Measurements from ENCODE around the gene GRIA4. TPM values are rescaled to one million over a fixed set of nuclear protein-coding genes. Genes with fewer than 3 reads are reported as not detected.
A peak's percentile ranks its signal among the peaks of the same experiment; 100 is the strongest.

Gene GRIA4
- polyA plus RNA-seq, 1 donor = 10.7 TPM

DNA sequence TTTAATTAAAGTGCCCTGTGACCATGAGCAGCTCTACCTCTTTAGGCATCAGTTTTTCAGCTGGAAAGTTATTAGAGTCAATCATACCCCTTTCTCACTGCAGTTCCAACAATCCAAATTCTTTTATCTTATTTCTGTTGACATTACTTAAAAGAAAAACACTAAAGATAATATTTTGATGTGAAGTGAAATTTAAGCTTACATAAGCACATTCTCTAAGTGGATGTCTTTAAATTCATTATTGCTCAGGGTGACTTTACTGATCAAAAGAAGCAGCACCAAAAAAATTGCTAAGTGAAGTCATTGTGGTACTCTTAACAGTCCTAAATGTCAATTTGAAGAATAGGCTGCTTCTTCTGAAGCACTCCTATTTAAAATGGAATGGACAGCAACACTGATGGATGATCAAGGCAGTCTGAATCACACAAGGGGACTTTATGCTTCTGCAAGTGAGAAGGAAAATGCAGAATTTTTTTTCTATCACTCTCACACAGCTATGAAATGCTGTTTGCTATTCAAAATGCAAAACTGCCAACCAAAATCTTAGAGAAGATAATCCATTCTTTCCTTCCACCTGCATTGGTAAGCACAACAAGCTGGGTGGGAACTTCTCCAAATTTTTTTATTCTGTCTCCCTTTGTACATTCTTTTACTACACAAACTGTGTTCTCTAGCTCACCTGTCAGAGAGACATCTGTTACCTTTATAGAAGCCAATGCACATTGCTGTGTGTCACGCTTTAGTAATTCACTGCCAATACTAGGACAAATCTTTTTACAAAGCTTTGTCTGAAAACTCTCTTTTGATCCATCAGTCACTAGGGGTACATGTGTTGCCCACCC, 179.9 kb downstream of the GRIA4 start:
- DNase-seq (ENCODE audit: low read depth) = no peak

- no peak for DNase-seq (ENCODE audit: low read depth)
These were observed 181.0 kb downstream of the GRIA4 start for GRCh38 chr11:105790840-105791239.

DNA sequence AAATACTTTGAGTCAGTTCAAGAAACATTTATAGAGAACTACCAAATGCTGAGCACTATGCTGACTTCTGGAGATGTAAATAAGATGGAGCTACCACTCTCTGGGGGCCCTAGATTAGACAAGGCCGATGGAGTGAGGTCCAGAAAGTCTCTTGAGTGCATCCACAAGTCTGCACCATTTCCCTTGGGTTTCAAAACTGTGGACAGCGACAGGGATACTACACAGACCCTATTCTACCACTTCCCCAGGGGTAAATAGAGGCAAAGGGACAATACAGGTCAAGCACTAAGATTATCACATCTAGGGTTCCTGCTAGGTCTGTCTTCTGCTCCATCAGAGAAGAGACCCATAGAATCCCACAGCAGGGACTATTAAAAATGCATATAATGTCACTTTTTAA, 183.2 kb downstream of the GRIA4 start:
- no peak for DNase-seq (ENCODE audit: low read depth)

DNA sequence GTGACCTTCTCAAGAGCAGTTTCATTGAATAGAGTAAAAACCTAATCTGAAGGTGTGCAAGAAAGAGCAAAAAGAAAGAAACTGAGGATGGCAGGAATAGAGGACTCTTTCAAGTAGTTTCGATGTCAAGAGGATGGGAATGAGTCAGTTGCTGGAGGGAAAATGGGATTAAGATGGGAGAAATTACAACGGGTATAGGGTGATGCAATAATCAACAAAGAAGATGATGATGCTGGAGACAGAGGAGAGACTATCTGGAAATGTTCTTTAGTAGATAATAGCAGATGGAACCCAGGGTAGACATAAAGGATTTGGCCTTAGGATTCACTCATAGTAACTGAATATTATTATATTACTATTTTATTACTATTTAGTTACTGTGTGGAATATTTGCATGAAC, 189.4 kb downstream of the GRIA4 start:
- DNase-seq (ENCODE audit: low read depth) = no peak

DNA sequence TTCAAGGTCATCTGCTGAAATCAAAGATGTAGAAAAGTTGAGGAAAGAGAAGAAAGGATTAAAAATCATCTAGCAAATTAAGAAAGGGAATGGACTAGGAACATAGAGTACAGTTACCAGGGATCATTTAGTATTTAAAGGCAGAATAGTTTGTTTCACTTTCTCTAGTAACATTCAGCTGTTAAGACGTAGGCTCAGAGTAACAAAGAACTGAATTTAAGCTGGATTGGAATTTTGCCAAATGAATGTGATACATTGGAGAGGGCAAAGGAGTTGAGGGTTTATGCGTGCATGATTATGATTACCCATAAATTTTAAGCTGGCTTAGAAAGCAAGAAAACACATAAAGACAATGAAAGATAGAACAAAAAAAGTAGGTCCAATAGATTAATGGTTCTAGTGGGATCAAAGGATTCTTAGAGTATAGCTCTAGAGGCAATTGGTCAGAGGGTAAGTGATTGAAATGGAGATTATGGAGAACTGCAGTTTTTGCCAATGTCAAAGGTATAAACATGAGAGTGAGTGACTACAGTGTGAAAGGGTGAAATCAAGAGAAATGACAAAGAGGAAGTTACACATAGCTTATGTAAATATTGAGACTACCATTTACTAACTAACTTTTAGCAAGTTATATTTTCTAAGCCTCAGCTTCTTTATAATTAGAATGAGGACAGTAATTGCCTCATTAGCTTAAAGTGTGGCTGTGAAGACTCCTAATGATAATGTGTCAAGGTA, 190.0 kb downstream of the GRIA4 start:
- no peak for DNase-seq (ENCODE audit: low read depth)

GRCh38 chr11:105802390-105802789, 192.5 kb downstream of the GRIA4 start:
- no peak for DNase-seq (ENCODE audit: low read depth)

DNA sequence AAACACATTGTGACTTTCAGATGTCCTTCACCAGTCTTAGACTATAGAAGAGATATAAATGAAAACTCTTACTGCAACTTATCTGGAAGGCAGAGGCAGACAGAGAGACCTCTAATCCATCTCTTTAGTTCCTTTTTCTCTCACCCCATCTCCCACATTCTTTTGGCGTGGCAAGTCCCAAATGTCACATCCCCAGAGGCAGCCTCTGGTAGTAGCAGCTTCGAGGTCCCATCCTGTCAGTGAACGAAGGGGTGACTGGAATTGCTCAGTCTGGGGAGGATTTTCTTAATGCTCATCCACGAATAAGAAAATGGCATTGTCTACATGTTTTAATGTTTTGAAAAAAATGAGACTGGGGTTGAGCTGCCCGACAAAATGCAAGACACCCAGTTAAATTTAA, 201.4 kb downstream of the GRIA4 start:
- DNase-seq (ENCODE audit: low read depth) = no peak

DNA sequence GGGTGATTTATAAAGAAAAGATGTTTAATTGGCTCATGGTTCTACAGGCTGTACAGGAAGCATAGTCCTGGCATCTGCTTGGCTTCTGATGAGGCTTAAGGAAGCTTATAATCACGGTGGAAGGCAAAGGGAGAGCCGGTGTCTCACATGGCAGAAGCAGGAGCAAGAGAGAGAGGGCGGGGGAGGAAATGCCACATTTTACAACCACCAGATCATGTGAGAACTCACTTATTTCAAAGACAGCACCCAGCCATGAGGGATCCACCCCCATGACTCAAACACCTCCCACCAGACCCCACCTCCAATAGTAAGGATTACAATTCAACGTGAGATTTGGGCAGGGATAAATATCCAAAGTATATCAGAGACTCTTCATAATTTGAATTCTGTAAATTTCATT, 211.5 kb downstream of the GRIA4 start:
- no peak for DNase-seq (ENCODE audit: low read depth)

- DNase-seq (ENCODE audit: low read depth) = no peak
These were observed 211.9 kb downstream of the GRIA4 start for GRCh38 chr11:105821781-105822180.

GRCh38 chr11:105823495-105824033, 213.7 kb downstream of the GRIA4 start:
- DNase-seq (ENCODE audit: low read depth) = no peak

DNA sequence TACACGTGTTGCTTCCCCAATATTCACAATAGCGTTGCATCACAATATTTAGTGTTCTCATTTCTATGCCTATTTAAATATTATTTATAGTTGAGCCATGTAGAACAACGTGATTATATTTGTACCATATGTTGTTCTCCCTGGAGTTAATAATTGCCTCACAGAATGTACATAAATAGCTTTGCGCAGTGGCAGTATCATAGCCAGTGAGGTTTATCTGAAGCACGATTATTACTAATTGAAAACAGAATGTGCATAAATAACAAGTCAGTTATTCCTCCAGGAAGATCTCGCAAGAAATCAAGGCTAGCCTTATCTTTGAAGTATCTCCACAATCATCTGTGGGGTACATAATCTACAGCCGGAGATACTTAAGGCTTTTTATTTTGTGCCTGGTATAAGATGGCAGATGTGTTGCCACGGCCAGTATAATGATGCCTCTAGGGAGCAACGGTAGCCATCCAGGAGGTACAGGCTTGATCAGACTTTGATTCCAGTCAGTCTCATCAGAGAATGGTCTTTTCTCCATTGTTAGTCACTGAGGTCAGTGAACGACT, 214.7 kb downstream of the GRIA4 start:
- DNase-seq (ENCODE audit: low read depth) = no peak

- DNase-seq (ENCODE audit: low read depth) = no peak
These were observed 215.3 kb downstream of the GRIA4 start for GRCh38 chr11:105825141-105825540.

- no peak for DNase-seq (ENCODE audit: low read depth)
These were observed 218.0 kb downstream of the GRIA4 start for GRCh38 chr11:105827906-105828305.

GRCh38 chr11:105829084-105829483, 219.2 kb downstream of the GRIA4 start:
- DNase-seq (ENCODE audit: low read depth) = no peak

DNA sequence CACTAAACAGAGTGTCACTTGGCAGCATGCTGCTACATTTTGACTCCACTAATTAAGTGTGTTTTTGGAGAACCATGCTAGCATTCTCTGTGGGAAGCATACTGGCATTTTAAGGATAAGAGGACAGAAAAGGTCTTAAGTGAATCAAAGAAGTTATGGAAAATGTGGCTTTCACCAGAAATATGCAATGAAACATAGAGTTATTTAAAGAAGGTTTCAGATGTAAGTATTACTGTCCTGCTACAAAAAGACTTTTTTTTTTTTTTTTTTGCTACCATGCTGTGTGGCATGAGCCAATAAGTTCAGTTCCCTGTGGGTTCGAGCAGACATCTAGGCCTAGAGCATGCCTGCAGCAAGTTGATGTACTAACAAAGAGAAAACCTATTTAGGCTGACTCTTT, 224.6 kb downstream of the GRIA4 start:
- no peak for DNase-seq (ENCODE audit: low read depth)

GRCh38 chr11:105838668-105839384, 229.0 kb downstream of the GRIA4 start:
- DNase-seq (ENCODE audit: low read depth) = no peak

DNA sequence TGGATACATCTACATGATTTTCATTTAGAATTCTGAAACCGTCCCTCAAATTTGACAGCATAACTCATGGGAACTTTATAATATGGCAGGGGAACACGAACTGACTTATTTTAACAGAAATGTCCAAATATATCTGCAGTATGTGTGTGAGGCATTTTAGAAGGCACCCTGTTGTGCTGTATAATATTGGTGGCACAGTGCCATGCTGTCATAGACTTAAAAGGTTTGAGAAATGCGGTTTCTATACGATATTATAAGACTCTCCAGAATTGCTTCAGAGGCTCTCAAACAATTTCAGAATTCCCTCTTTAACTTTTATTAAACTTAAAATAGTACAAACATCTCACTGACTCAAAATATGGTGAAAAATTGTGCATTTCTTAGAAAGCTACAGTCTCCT, 230.5 kb downstream of the GRIA4 start:
- no peak for DNase-seq (ENCODE audit: low read depth)

DNA sequence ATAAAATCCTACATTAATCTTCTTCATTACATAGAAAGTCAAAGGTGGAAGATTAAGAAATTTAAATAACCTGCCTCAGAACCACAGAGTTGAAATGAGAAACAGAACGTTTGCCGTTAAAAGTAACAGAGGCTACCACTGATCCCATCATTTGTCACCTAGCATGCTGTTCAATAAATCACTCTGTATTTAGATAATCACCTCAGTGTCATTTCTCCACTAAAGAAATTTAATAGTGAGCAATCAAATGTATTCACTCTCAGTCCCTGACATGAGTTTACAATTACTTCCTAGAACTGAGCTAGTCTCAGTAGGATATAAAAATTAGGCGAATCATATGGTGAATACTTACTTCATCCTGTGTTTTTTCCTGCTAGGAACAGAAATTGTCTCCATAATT, 242.5 kb downstream of the GRIA4 start:
- DNase-seq (ENCODE audit: low read depth) = no peak

GRCh38 chr11:105854269-105854668, 244.4 kb downstream of the GRIA4 start:
- DNase-seq (ENCODE audit: low read depth) = no peak

DNA sequence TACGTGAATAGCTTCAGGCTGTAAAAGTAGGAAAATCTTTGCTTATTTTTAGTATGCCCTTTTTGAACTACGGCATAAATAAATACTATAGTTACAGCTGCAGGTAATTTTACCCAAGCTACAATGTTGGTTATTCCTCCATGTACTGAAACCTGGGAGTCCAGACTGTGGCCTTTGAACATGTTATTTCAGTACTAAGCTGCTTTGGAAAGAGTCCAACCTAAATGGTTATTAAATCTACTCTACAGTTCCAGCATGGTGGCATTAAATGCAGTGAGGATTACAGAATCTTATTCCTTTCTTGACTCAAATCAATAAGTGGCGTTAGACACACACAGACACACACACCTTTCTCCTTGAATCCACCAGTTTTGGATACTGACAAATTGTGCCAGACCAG, 247.1 kb downstream of the GRIA4 start:
- DNase-seq (ENCODE audit: low read depth) = no peak

GRCh38 chr11:105857728-105858127, 247.9 kb downstream of the GRIA4 start:
- no peak for DNase-seq (ENCODE audit: low read depth)

- DNase-seq (ENCODE audit: low read depth) = peak; percentile 31
These were observed 249.0 kb downstream of the GRIA4 start for GRCh38 chr11:105858841-105859240.

Data from forelimb muscle (tissue), 1 donor.